HCT116 (cell line): Measurements from ENCODE around the gene NEK6. TPM values are rescaled to one million over a fixed set of nuclear protein-coding genes. Genes with fewer than 3 reads are reported as not detected.

Experiments
- total RNA-seq: library from RNA; stranded (reverse); gene quantifications from one replicate; pipeline ENCODE4 v1.2.1, GENCODE V29; 2021; ENCODE audit not compliant: unreplicated experiment

Gene NEK6
- total RNA-seq, 1 experiment from 2014 or later: 40.8 TPM

Other genes with a start within 250 kb of the NEK6 start
- 10.2 TPM for gene LHX2, start 246.2 kb upstream of the NEK6 start, total RNA-seq
- 222 TPM for gene PSMB7, start 157.5 kb downstream of the NEK6 start, total RNA-seq
- gene ADGRD2, start 192.5 kb downstream of the NEK6 start, total RNA-seq: not detected
- 0.64 TPM for gene NR5A1, start 249.4 kb downstream of the NEK6 start, total RNA-seq